HCT116 (cell line): ENCODE measurements around the gene KRTAP20-4. TPM values are rescaled to one million over a fixed set of nuclear protein-coding genes. Genes with fewer than 3 reads are reported as not detected.

ENCODE experiments used
- ATAC-seq: fragments of 200-7000 bp; cut with Tn5 transposase; 2 replicates; pipeline ENCODE4 v1.9.1; 2020; ENCODE audit warnings: mild to moderate bottlenecking, moderate library complexity
- BruUV-seq: library from RNA; stranded (reverse); fragments of 400-500 nt; replicated peaks from 2 replicates; lab custom pipeline; 2021; lab: Mats Ljungman, UMichigan
- CTCF ChIA-PET: fragments of 300-600 bp; sonication (Branson Sonifier 250); formaldehyde crosslinking; loops from one replicate; lab custom pipeline; 2021; ENCODE audit warnings: antibody characterized with exemption; lab: Charles Lee
- POLR2A ChIA-PET: fragments of 300-600, 350-600 bp; sonication (Branson Sonifier 250); formaldehyde crosslinking; loops from one replicate; lab custom pipeline; 2021; ENCODE audit warnings: antibody characterized with exemption; lab: Charles Lee
- RAD21 ChIA-PET, 2 experiments: fragments of 300-600 bp; sonication (Branson Sonifier 250); formaldehyde crosslinking; loops; one replicate each; lab custom pipeline; 2023; ENCODE audit warnings: low total read pairs in 2 of 2; ENCODE audit not compliant: uncharacterized antibody in 2 of 2, unreplicated experiment in 2 of 2, low non-redundant PET in 1 of 2; lab: Charles Lee
- DNase-seq: peaks from one replicate; pipeline ENCODE4 v3.0.0-alpha.2; 2010; ENCODE audit warnings: low read depth, low spot score
- H2AFZ ChIP-seq: fragments of 200-600 bp; shearing (Covaris generic), sonication (generic); 2 replicates; pipeline ENCODE4 v1.6.1; 2017; ENCODE audit warnings: low read depth, mixed run types, mixed read lengths, antibody characterized with exemption, low read length; ENCODE audit not compliant: poor library complexity, severe bottlenecking
- H3K27ac ChIP-seq: 2 replicates; pipeline ENCODE4 v1.5.1; 2012; ENCODE audit warnings: low read depth, low read length
- H3K27me3 ChIP-seq: fragments of 200-600 bp; sonication (generic); 2 replicates; pipeline ENCODE4 v1.6.1; 2016; ENCODE audit warnings: mixed run types, low read length, mixed read lengths; ENCODE audit not compliant: insufficient read depth
- H3K36me3 ChIP-seq, 2 experiments: fragments of 200-500 bp in 1 of 2; fragments of 200-600 bp in 1 of 2; sonication (Bioruptor generic) in 1 of 2; sonication (generic) in 1 of 2; 2 replicates each; pipeline versions ENCODE4 v1.5.1 to v1.6.1; 2014 to 2016; ENCODE audit warnings: low read length in 2 of 2, inconsistent platforms in 1 of 2, mixed read lengths in 1 of 2, mixed run types in 1 of 2; ENCODE audit not compliant: insufficient read depth in 2 of 2, control insufficient read depth in 1 of 2
- H3K4me1 ChIP-seq, 2 experiments: fragments of 200-600 bp in 1 of 2; sonication (generic) in 1 of 2; 2 replicates each; pipeline versions ENCODE4 v1.5.1 to v1.6.1; 2012 to 2017; ENCODE audit warnings: low read length in 2 of 2, inconsistent platforms in 1 of 2, mild to moderate bottlenecking in 1 of 2, mixed read lengths in 1 of 2, mixed run types in 1 of 2, moderate library complexity in 1 of 2; ENCODE audit not compliant: insufficient read depth in 2 of 2, control insufficient read depth in 1 of 2
- H3K4me2 ChIP-seq: fragments of 200-600 bp; sonication (generic); 2 replicates; pipeline ENCODE4 v1.6.1; 2017; ENCODE audit warnings: mixed run types, low read length, mixed read lengths
- H3K4me3 ChIP-seq, 2 experiments: fragments of 200-600 bp in 1 of 2; sonication (generic) in 1 of 2; replicated peaks in 1 of 2; 2 replicates each; pipeline ENCODE4 v1.5.1; 2011 to 2016; ENCODE audit warnings: low read length in 2 of 2, control low read depth in 1 of 2, low read depth in 1 of 2, mild to moderate bottlenecking in 1 of 2, mixed read lengths in 1 of 2, mixed run types in 1 of 2
- H3K79me2 ChIP-seq: fragments of 200-600 bp; sonication (generic); 2 replicates; pipeline ENCODE4 v1.6.1; 2017; ENCODE audit warnings: mild to moderate bottlenecking, mixed run types, low read length, moderate library complexity, mixed read lengths; ENCODE audit not compliant: insufficient read depth
- H3K9ac ChIP-seq: fragments of 200-600 bp; sonication (generic); 2 replicates; pipeline ENCODE4 v1.6.1; 2016; ENCODE audit warnings: low read length, mixed read lengths
- H3K9me2 ChIP-seq: fragments of 200-600 bp; sonication (generic), shearing (Covaris generic); 2 replicates; pipeline ENCODE4 v1.6.1; 2017; ENCODE audit warnings: mixed run types, mild to moderate bottlenecking, moderate library complexity; ENCODE audit not compliant: insufficient read depth
- H3K9me3 ChIP-seq, 2 experiments: fragments of 200-500 bp in 1 of 2; fragments of 200-600 bp in 1 of 2; sonication (Bioruptor generic) in 1 of 2; sonication (generic) in 1 of 2; 2 replicates each; pipeline ENCODE4 v1.6.1; 2014 to 2017; ENCODE audit warnings: low read length in 2 of 2, mixed read lengths in 2 of 2, inconsistent platforms in 1 of 2, low read depth in 1 of 2, mild to moderate bottlenecking in 1 of 2, mixed run types in 1 of 2, moderate library complexity in 1 of 2; ENCODE audit not compliant: control insufficient read depth in 1 of 2, insufficient read depth in 1 of 2
- H4K20me1 ChIP-seq: fragments of 200-600 bp; sonication (generic), shearing (Covaris generic); 2 replicates; pipeline ENCODE4 v1.6.1; 2017; ENCODE audit warnings: mixed run types, mild to moderate bottlenecking, moderate library complexity; ENCODE audit not compliant: insufficient read depth
- CBX3 ChIP-seq: IDR thresholded peaks from 2 replicates; pipeline ENCODE4 v1.6.1; 2012; ENCODE audit warnings: low read depth
- CEBPB ChIP-seq: IDR thresholded peaks from 2 replicates; pipeline ENCODE4 v1.6.1; 2012; ENCODE audit warnings: low read depth
- EGR1 ChIP-seq: IDR thresholded peaks from 2 replicates; pipeline ENCODE4 v1.6.1; 2012; ENCODE audit warnings: low read depth
- FOSL1 ChIP-seq: IDR thresholded peaks from 2 replicates; pipeline ENCODE4 v1.6.1; 2012; ENCODE audit warnings: low read depth
- JUND ChIP-seq: IDR thresholded peaks from 2 replicates; pipeline ENCODE4 v1.6.1; 2012
- POLR2A ChIP-seq: IDR thresholded peaks from 2 replicates; pipeline ENCODE4 v1.7.0; 2011; ENCODE audit warnings: borderline replicate concordance; ENCODE audit not compliant: insufficient read depth, insufficient read length; ENCODE audit errors: extremely low read depth
- POLR2AphosphoS5 ChIP-seq: IDR thresholded peaks from 2 replicates; pipeline ENCODE4 v1.6.1; 2011; ENCODE audit warnings: mild to moderate bottlenecking, low read depth, low read length, moderate library complexity
- SIN3A ChIP-seq: IDR thresholded peaks from 2 replicates; pipeline ENCODE4 v1.6.1; 2012; ENCODE audit warnings: low read depth
- SP1 ChIP-seq: IDR thresholded peaks from 2 replicates; pipeline ENCODE4 v1.6.1; 2012; ENCODE audit warnings: low read depth
- YY1 ChIP-seq: IDR thresholded peaks from 2 replicates; pipeline ENCODE4 v1.6.1; 2011; ENCODE audit warnings: low read length, low read depth, moderate library complexity, mild to moderate bottlenecking; ENCODE audit not compliant: insufficient replicate concordance; ENCODE audit errors: extremely low read depth
- ZFX ChIP-seq: fragments of 450-650 bp; IDR thresholded peaks from 2 replicates; pipeline ENCODE4 v1.6.1; 2017
- ZNF274 ChIP-seq: fragments of 200-500 bp; sonication (Bioruptor generic); IDR thresholded peaks from 2 replicates; pipeline ENCODE4 v1.6.1; 2014; ENCODE audit warnings: mild to moderate bottlenecking, low read depth, low read length, inconsistent platforms
- intact Hi-C: fragments of 100-400 bp; cut with micrococcal nuclease; formaldehyde crosslinking; loops from 2 replicates; pipeline ENCODE4 v1.10.0; 2022
- total RNA-seq: library from RNA; stranded (reverse); gene quantifications from one replicate; pipeline ENCODE4 v1.2.1, GENCODE V29; 2021; ENCODE audit not compliant: unreplicated experiment
- TF ChIP-seq, protein P1 (sequence below), 3 experiments: fragments of 200-600 bp in 1 of 3; sonication (generic) in 1 of 3; IDR thresholded peaks in 2 of 3; conservative IDR thresholded peaks in 1 of 3; 2 replicates each; pipeline ENCODE4 v1.5.1; 2012 to 2017; ENCODE audit warnings: low read depth in 2 of 3, low read length in 2 of 3, antibody characterized with exemption in 1 of 3, borderline replicate concordance in 1 of 3, control low read depth in 1 of 3, mild to moderate bottlenecking in 1 of 3, mixed read lengths in 1 of 3, mixed run types in 1 of 3, moderate library complexity in 1 of 3; ENCODE audit not compliant: insufficient read depth in 1 of 3
- TF ChIP-seq, protein P2 (sequence below): IDR thresholded peaks from 2 replicates; pipeline ENCODE4 v1.6.1; 2012; ENCODE audit warnings: low read depth
- TF ChIP-seq, protein P3 (sequence below): IDR thresholded peaks from 2 replicates; pipeline ENCODE4 v1.6.1; 2012
- TF ChIP-seq, protein P4 (sequence below): IDR thresholded peaks from 2 replicates; pipeline ENCODE4 v1.6.1; 2012

Gene KRTAP20-4
- total RNA-seq, 1 experiment from 2014 or later, result not detected

DNA sequence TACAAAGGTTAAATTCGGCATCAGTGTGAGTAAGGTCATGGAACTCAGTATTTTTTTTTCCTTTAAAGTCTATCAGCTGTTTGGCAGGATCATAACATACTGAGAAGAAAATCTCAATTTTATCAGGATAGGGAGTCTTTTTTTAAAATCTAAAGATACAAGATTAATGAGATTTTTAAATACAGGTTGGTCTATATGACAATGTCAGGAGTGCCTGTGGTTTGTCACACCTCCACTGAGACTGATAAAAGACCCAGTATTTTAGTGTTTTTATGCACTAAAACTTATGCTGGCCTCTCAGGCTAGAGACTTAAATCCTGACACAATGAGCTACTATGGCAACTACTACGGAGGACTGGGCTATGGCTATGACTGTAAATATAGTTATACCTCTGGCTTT, 22.1 kb downstream of the KRTAP20-4 start, which contains the start of gene KRTAP20-3:
KRTAP20-3 (plus strand) TSS at position 301 of the 400 bp plus-strand sequence.
- no peak for ATAC-seq
- ChIA-PET POLR2A (no interaction called here), CTCF (no interaction called here), RAD21 (no interaction called here)
- DNase-seq, result no peak
- H3K27me3 ChIP-seq, result no peaks in the 10 kb centered on the region
- H3K4me3 ChIP-seq, result no peak within 1 kb of the TSS
- H3K9ac ChIP-seq, result no peak within 1 kb of the TSS
- no peaks in the 10 kb centered on the region for H3K36me3 ChIP-seq
- TF ChIP-seq ZFX, result no peak
- TF ChIP-seq SP1, result no peak
- TF ChIP-seq JUND, result no peak
- TF ChIP-seq, all 23 proteins: peak for 0
- Histone ChIP-seq H3K79me2 (no peaks in the 10 kb centered on the region), H2AFZ (no peak within 1 kb of the TSS), H3K9me2 (no peaks in the 10 kb centered on the region), H3K9me3 (peaks cover 12 to 16% of the 10 kb centered on the region in 2 experiments; a peak in 2 of 4 replicates), H3K4me2 (no peak within 1 kb of the TSS), H4K20me1 (no peaks in the 10 kb centered on the region), H3K27ac (no peak within 1 kb of the TSS), H3K4me1 (no peaks in the 10 kb centered on the region)
- intact Hi-C loops, result no loop called here
- no TSS peak for BruUV-seq

DNA sequence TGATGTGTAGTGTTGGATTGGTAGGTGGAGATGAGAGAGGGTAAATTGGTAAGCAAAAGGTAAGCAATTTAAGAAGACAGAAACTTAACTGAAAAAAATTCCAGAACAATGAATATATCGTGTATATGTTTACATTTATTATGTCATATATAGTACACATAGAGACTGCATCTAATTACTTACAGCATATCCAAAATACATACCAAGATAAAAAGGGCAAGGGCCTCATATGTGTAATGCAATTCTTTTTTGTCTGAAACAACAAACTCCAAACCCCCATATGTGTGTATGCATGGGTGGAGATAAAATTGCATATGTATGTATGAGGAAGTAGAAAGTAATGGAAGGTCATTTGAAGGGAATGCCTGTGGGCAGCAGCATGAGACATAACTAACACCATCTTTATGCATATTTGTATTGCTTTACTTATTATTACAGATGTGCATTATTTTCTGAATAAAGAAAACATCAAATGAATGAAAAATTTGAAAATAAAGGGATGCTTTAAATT, 26.5 kb downstream of the KRTAP20-4 start:
- POLR2A ChIA-PET, result no interaction called here
- no peaks in the 10 kb centered on the region for H3K36me3 ChIP-seq
- DNase-seq, result no peak

More for the DNA sequence above, 26.5 kb downstream of the KRTAP20-4 start:
- Histone ChIP-seq H3K4me3 (no peak overlapping the region), H3K79me2 (no peaks in the 10 kb centered on the region), H2AFZ (no peak overlapping the region), H3K4me1 (no peaks in the 10 kb centered on the region), H3K4me2 (no peak overlapping the region), H3K27me3 (no peaks in the 10 kb centered on the region), H4K20me1 (no peaks in the 10 kb centered on the region), H3K27ac (no peak overlapping the region), H3K9ac (no peak overlapping the region)
- ChIA-PET RAD21 (no interaction called here), CTCF (no interaction called here)
- intact Hi-C loops, result no loop called here
- TF ChIP-seq POLR2A (no peak), CEBPB (no peak), POLR2AphosphoS5 (no peak), EGR1 (no peak), FOSL1 (no peak), SP1 (no peak), ZFX (no peak), CBX3 (no peak), JUND (no peak), YY1 (no peak), ZNF274 (no peak), SIN3A (no peak)
- TF ChIP-seq, protein P1, sequence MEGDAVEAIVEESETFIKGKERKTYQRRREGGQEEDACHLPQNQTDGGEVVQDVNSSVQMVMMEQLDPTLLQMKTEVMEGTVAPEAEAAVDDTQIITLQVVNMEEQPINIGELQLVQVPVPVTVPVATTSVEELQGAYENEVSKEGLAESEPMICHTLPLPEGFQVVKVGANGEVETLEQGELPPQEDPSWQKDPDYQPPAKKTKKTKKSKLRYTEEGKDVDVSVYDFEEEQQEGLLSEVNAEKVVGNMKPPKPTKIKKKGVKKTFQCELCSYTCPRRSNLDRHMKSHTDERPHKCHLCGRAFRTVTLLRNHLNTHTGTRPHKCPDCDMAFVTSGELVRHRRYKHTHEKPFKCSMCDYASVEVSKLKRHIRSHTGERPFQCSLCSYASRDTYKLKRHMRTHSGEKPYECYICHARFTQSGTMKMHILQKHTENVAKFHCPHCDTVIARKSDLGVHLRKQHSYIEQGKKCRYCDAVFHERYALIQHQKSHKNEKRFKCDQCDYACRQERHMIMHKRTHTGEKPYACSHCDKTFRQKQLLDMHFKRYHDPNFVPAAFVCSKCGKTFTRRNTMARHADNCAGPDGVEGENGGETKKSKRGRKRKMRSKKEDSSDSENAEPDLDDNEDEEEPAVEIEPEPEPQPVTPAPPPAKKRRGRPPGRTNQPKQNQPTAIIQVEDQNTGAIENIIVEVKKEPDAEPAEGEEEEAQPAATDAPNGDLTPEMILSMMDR (IDR thresholded peaks at IDR 0.05 in 2 of 3, conservative IDR thresholded peaks at IDR 0.05 in 1 of 3; ENCODE audit: borderline replicate concordance in 1 of 3, insufficient read depth in 1 of 3, low read depth in 2 of 3, low read length in 2 of 3), result no peak
- TF ChIP-seq, protein P2, sequence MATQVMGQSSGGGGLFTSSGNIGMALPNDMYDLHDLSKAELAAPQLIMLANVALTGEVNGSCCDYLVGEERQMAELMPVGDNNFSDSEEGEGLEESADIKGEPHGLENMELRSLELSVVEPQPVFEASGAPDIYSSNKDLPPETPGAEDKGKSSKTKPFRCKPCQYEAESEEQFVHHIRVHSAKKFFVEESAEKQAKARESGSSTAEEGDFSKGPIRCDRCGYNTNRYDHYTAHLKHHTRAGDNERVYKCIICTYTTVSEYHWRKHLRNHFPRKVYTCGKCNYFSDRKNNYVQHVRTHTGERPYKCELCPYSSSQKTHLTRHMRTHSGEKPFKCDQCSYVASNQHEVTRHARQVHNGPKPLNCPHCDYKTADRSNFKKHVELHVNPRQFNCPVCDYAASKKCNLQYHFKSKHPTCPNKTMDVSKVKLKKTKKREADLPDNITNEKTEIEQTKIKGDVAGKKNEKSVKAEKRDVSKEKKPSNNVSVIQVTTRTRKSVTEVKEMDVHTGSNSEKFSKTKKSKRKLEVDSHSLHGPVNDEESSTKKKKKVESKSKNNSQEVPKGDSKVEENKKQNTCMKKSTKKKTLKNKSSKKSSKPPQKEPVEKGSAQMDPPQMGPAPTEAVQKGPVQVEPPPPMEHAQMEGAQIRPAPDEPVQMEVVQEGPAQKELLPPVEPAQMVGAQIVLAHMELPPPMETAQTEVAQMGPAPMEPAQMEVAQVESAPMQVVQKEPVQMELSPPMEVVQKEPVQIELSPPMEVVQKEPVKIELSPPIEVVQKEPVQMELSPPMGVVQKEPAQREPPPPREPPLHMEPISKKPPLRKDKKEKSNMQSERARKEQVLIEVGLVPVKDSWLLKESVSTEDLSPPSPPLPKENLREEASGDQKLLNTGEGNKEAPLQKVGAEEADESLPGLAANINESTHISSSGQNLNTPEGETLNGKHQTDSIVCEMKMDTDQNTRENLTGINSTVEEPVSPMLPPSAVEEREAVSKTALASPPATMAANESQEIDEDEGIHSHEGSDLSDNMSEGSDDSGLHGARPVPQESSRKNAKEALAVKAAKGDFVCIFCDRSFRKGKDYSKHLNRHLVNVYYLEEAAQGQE, result no peak
- TF ChIP-seq, protein P3, sequence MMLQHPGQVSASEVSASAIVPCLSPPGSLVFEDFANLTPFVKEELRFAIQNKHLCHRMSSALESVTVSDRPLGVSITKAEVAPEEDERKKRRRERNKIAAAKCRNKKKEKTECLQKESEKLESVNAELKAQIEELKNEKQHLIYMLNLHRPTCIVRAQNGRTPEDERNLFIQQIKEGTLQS, result no peak
- TF ChIP-seq, protein P4, sequence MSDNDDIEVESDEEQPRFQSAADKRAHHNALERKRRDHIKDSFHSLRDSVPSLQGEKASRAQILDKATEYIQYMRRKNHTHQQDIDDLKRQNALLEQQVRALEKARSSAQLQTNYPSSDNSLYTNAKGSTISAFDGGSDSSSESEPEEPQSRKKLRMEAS, result no peak
- TF ChIP-seq, all 23 proteins: peak for 0
- ATAC-seq, result no peak
- H3K9me2 ChIP-seq, result no peaks in the 10 kb centered on the region
- BruUV-seq, result no TSS peak
- H3K9me3 ChIP-seq, result peaks cover 9 to 18% of the 10 kb centered on the region in 2 experiments; a peak in 2 of 4 replicates
